Measurements from ENCODE around the gene DPYD.

The DPYD gene

GRCh38 chr1:97069312-97069711, 851.5 kb downstream of the DPYD start:
- no peak for DNase-seq (ENCODE audit: low read depth in 3 of 3, low spot score in 1 of 3)

GRCh38 chr1:97066860-97067259, 854.0 kb downstream of the DPYD start:
- DNase-seq (ENCODE audit: low read depth in 3 of 3, low spot score in 1 of 3): no peak

GRCh38 chr1:97063532-97063931, 857.3 kb downstream of the DPYD start:
- no peak for DNase-seq (ENCODE audit: low read depth in 3 of 3, low spot score in 1 of 3)

- no peak for DNase-seq (ENCODE audit: low read depth in 3 of 3, low spot score in 1 of 3)
These were observed 859.2 kb downstream of the DPYD start for GRCh38 chr1:97061604-97062003.

GRCh38 chr1:97056386-97056785, 864.4 kb downstream of the DPYD start:
- DNase-seq (ENCODE audit: low read depth in 3 of 3, low spot score in 1 of 3): no peak

DNA sequence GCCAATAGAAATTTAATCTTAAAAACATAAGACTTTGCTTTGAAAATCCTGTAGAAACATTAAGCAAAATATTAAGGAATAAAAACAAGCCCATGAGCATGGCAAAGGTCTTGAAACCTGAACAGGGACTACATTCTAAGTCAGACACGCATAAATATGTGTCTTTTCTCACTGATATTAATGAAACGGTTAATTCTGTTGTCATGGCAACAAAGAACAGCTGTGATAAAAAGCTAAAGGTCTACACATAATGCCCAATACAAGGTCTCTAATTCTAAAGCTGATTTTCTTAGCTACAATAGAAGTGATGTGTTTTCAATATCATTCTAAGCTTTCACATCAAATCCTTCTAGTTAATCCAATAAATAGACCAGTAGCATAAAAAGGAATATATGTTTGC, 867.6 kb downstream of the DPYD start:
- DNase-seq (ENCODE audit: low read depth in 3 of 3, low spot score in 1 of 3): no peak

DNA sequence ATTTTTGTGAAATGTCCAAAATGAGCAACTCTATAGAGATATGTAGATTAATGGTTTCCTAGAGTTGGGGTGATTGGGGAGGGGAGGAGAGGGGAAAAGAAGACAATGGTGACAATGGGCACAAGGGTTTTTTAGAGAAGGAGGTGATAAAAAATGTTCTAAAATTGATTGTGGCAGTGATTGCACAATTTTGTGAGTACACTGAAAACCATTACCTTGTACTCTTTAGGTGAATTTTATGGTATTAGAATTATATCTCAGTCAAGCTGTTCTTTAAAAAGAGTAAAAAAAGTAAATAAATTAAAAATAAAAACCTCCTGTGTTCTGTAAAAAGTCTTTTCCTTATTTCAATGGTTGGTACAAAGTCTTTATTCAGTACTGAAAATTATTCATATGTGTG, 869.0 kb downstream of the DPYD start:
- DNase-seq (ENCODE audit: low read depth in 3 of 3, low spot score in 1 of 3): no peak

GRCh38 chr1:97050506-97050905, 870.3 kb downstream of the DPYD start:
- DNase-seq (ENCODE audit: low read depth in 3 of 3, low spot score in 1 of 3): no peak

DNA sequence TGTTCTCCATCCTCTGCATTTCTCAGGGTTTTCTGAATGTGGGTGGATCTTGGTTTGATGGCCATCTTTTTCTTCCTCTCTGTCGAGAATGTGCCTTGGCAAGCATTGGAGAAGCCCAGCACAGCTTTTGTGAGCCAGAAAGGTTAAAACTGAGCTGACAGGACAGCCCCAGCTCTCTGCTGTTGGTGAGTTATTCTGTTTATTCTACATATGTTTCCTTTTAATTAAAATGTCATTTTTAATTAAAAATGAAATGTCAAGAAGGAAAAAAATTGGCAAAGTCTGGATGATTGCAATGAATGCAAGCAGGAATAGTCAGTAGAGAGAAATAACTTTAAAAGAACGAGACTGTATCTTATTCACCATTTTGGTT, 873.4 kb downstream of the DPYD start:
- DNase-seq (ENCODE audit: low read depth in 3 of 3, low spot score in 1 of 3): no peak

- DNase-seq (ENCODE audit: low read depth in 3 of 3, low spot score in 1 of 3): no peak
These were observed 873.9 kb downstream of the DPYD start for GRCh38 chr1:97046765-97047420.

DNA sequence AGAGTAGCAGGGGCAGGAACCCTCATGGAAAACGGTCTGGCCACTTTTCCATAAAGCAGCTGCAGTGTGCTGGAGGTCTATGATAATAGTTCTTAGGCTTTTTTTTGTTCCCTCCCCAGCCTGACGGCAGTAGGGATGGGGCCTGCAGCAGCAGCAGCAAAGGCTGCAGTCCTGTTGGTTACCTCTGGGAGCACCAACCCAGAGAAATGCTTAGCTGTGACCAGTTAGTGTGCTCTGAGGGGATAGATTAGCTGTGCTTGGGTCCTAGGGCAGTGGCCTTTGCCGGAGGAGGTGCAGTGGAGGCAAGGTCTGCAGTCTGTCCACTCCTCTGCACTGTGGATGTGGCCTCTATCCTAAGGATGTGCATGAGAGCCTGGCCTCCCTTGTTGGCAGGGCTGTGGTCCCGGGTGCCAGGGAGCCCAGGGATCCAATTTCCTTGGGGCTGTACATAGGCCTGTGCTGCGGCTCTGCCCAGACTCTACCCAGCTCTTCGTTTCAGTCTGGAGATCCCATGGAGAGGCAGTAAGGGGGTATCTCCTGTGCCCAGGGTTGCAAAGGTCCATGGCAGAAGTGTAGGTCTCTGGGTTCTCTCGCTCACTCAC, 876.6 kb downstream of the DPYD start:
- no peak for DNase-seq (ENCODE audit: low read depth in 3 of 3, low spot score in 1 of 3)

DNA sequence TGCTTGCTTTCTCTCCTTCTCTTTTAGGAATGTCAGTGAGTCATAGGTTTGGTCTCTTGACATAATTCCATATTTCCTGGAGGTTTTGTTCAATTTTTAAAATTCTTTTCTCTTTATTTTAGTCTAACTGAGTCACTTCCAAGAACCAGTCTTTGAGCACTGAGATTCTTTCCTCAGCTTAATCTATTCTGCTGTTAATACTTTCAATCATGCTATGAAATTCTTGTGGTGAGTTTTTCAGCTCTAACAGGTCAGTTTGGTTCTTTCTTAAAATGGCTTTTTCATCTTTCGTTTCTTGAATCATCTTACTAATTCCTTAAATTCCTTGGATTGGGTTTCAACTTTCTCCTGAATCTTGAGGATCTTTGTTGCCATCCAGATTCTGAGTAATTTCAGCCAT, 878.3 kb downstream of the DPYD start:
- DNase-seq (ENCODE audit: low read depth in 3 of 3, low spot score in 1 of 3): no peak

- DNase-seq (ENCODE audit: low read depth in 3 of 3, low spot score in 1 of 3): no peak
These were observed 879.8 kb downstream of the DPYD start for GRCh38 chr1:97041026-97041425.

- DNase-seq (ENCODE audit: low read depth in 3 of 3, low spot score in 1 of 3): no peak
These were observed 882.4 kb downstream of the DPYD start for GRCh38 chr1:97038410-97038809.

- no peak for DNase-seq (ENCODE audit: low read depth in 3 of 3, low spot score in 1 of 3)
These were observed 886.2 kb downstream of the DPYD start for GRCh38 chr1:97034651-97035050.

DNA sequence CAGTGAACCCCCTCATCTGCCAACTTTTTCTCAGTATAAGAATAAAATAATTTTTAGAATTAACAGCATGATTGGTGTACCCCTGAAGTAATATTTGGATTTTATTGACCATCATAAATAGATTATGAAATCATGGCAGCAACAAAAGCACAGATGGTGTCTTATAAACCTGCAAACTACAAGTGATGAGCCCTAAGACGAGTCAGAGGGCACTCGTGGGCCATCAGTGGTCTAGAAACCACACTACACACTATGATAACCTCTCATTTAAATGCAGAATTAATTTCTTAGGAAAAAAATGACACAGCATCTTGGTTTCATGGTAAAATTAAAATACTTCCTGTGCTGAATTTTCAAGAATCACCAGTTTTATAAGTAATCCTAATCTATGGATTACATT, 886.9 kb downstream of the DPYD start:
- DNase-seq (ENCODE audit: low read depth in 3 of 3, low spot score in 1 of 3): no peak

Data from stimulated activated CD4-positive, alpha-beta T cell treated with anti-CD3 and anti-CD28 coated beads, TNF-alpha, amount 100 ng/mL, for 1 hour (primary cell).